ENCODE measurements around the gene TRIM47. TPM values are rescaled to one million over a fixed set of nuclear protein-coding genes. Genes with fewer than 3 reads are reported as not detected.

TRIM47 gene
- total RNA-seq, 1 experiment from 2014 or later = 125 TPM

DNA sequence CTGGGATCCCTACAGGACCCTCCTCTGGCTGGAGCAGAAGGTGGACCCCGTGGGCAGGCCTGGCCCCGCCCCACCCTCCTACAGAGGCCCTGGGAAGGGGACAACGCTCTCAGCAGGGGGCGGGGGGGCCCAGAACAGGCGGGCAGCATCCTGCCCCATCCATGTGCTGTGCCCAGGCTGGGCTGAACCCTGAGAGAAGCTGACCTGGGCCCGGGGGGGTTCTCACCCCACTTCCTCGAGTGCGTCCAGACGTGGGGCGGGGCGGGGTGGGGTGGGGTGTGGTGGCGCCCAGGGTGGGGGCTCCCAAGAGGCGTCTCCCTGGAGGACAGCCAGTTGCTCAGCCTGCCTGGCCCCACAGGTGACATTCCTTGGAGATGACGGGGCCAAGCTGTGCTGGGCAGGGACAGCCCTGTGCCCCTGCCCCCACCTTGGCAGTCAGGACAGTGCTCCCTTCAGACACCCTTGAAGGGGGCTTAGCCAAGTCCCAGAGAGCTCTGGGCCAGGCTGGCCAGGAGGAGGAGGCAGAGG lies 33.8 kb downstream of the TRIM47 start:
- TF ChIP-seq TCF7L2 (IDR thresholded peaks at IDR 0.05; ENCODE audit: low read depth, low read length) = no peak
- no peak for TF ChIP-seq POLR2AphosphoS5 (IDR thresholded peaks at IDR 0.05; ENCODE audit: low read depth, low read length)
- no peak for TF ChIP-seq SIN3A (IDR thresholded peaks at IDR 0.05; ENCODE audit: borderline replicate concordance, insufficient read depth, low read depth, low read length)
- TF ChIP-seq, protein P1, sequence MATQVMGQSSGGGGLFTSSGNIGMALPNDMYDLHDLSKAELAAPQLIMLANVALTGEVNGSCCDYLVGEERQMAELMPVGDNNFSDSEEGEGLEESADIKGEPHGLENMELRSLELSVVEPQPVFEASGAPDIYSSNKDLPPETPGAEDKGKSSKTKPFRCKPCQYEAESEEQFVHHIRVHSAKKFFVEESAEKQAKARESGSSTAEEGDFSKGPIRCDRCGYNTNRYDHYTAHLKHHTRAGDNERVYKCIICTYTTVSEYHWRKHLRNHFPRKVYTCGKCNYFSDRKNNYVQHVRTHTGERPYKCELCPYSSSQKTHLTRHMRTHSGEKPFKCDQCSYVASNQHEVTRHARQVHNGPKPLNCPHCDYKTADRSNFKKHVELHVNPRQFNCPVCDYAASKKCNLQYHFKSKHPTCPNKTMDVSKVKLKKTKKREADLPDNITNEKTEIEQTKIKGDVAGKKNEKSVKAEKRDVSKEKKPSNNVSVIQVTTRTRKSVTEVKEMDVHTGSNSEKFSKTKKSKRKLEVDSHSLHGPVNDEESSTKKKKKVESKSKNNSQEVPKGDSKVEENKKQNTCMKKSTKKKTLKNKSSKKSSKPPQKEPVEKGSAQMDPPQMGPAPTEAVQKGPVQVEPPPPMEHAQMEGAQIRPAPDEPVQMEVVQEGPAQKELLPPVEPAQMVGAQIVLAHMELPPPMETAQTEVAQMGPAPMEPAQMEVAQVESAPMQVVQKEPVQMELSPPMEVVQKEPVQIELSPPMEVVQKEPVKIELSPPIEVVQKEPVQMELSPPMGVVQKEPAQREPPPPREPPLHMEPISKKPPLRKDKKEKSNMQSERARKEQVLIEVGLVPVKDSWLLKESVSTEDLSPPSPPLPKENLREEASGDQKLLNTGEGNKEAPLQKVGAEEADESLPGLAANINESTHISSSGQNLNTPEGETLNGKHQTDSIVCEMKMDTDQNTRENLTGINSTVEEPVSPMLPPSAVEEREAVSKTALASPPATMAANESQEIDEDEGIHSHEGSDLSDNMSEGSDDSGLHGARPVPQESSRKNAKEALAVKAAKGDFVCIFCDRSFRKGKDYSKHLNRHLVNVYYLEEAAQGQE (IDR thresholded peaks at IDR 0.05; ENCODE audit: insufficient read depth in 1 of 2, low read depth in 2 of 2, low read length in 1 of 2) = no peak
- TF ChIP-seq, protein P2, sequence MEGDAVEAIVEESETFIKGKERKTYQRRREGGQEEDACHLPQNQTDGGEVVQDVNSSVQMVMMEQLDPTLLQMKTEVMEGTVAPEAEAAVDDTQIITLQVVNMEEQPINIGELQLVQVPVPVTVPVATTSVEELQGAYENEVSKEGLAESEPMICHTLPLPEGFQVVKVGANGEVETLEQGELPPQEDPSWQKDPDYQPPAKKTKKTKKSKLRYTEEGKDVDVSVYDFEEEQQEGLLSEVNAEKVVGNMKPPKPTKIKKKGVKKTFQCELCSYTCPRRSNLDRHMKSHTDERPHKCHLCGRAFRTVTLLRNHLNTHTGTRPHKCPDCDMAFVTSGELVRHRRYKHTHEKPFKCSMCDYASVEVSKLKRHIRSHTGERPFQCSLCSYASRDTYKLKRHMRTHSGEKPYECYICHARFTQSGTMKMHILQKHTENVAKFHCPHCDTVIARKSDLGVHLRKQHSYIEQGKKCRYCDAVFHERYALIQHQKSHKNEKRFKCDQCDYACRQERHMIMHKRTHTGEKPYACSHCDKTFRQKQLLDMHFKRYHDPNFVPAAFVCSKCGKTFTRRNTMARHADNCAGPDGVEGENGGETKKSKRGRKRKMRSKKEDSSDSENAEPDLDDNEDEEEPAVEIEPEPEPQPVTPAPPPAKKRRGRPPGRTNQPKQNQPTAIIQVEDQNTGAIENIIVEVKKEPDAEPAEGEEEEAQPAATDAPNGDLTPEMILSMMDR (IDR thresholded peaks at IDR 0.05) = no peak
- Histone ChIP-seq H3K4me3 (ENCODE audit: low read depth in 2 of 2, low read length in 2 of 2) (no peak overlapping the region), H3K9me3 (ENCODE audit: control insufficient read depth, insufficient read depth, low read depth, low read length) (no peaks in the 10 kb centered on the region), H3K27me3 (ENCODE audit: control insufficient read depth, insufficient read depth, low read length) (no peaks in the 10 kb centered on the region), H3K36me3 (ENCODE audit: control insufficient read depth, insufficient read depth, low read length) (no peaks in the 10 kb centered on the region; the same call in 1 of the 2 replicates), H3K4me1 (ENCODE audit: control insufficient read depth, insufficient read depth, low read length) (peaks cover 41% of the 10 kb centered on the region), H3K27ac (ENCODE audit: low read length) (peak overlapping the region; percentile 84)
- POLR2A ChIA-PET = interaction anchor here (0.6 kb wide), 2 partner anchors 13 to 30 kb away, joined by 4 to 6 read pairs; no protein-coding TSS in a partner anchor
- no peak for DNase-seq (ENCODE audit: low read depth, low spot score)
- BruUV-seq (replicated peaks) = no TSS peak
- intact Hi-C loops (cut with micrococcal nuclease; ENCODE audit: unreplicated experiment) (no loop called here), in situ Hi-C loops (cut with HindIII; ENCODE audit: low pct_unique_long_range_greater_than_20kb, low sequenced_read_pairs) (no loop called here)
- ATAC-seq = peak; percentile 77
- CTCF ChIA-PET = interaction anchor here (0.5 to 2.4 kb wide), 3 partner anchors 11 to 94 kb away, joined by 5 to 22 read pairs (median 6); partner anchors contain the start of gene WBP2

DNA sequence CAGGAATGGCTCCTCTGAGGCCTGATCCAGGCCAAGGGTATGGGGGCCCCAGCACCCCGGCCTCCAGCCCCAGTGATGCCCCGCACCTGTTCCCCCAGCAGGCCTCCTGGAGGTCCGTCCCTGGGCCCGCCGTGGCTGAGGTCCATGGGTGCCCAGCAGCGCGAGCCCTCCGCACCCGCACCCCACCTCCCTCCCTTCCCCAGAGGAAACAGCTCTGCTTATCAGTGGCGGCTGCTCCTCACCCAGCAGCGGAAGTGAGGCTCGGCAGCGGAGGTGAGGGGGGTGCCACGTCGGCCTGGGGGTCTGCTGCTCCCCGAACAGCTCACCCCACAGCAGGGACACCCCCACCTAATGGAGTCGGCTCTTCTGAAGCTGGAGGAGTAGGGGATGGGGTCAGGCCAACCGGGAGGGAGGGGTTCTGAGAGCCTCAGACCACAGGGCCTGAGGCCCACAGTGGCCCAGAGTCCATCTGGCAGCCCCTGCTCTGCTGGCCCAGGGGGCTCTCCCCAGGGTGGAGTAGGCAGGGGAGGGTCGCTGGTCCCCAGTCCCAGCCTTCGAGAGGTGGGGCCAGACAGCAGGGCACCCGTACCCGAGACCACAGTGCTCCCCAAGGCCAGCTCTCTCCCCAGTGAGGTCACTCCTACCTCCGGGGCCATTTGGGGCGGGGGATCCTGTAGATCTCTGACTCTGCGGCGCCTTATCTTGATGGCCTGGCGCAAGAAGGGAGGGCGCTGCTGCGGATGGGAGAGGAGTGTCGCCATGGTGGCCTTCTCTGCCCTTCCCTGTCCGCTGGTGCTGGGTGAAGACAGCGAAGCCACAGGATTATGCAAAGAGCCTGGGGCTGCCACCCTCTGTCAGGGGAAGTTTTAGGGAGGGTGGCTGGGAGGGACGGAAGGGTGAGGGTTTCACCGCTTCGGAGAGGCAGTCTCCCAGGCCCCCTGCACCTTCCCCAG lies 34.5 kb downstream of the TRIM47 start, which contains the start of gene UNC13D:
TSS of gene UNC13D (minus strand) at position 828 of the 953 bp plus-strand sequence. CDS start at position 761, 67 bp downstream.
- BruUV-seq (replicated peaks) = no TSS peak
- Histone ChIP-seq H3K4me3 (ENCODE audit: low read depth in 2 of 2, low read length in 2 of 2) (no peak within 1 kb of the TSS), H3K4me1 (ENCODE audit: control insufficient read depth, insufficient read depth, low read length) (peaks cover 41% of the 10 kb centered on the region), H3K9me3 (ENCODE audit: control insufficient read depth, insufficient read depth, low read depth, low read length) (no peaks in the 10 kb centered on the region), H3K27me3 (ENCODE audit: control insufficient read depth, insufficient read depth, low read length) (no peaks in the 10 kb centered on the region), H3K36me3 (ENCODE audit: control insufficient read depth, insufficient read depth, low read length) (no peaks in the 10 kb centered on the region; the same call in 1 of the 2 replicates), H3K27ac (ENCODE audit: low read length) (peak within 1 kb of the TSS; percentile 84)
- TF ChIP-seq, protein P1 (IDR thresholded peaks at IDR 0.05; ENCODE audit: insufficient read depth in 1 of 2, low read depth in 2 of 2, low read length in 1 of 2) = no peak
- TF ChIP-seq TCF7L2 (IDR thresholded peaks at IDR 0.05; ENCODE audit: low read depth, low read length) = no peak
- TF ChIP-seq, protein P2 (IDR thresholded peaks at IDR 0.05) = no peak
- TF ChIP-seq SIN3A (IDR thresholded peaks at IDR 0.05; ENCODE audit: borderline replicate concordance, insufficient read depth, low read depth, low read length) = no peak
- no peak for TF ChIP-seq POLR2AphosphoS5 (IDR thresholded peaks at IDR 0.05; ENCODE audit: low read depth, low read length)
- intact Hi-C loops (cut with micrococcal nuclease; ENCODE audit: unreplicated experiment) (no loop called here), in situ Hi-C loops (cut with HindIII; ENCODE audit: low pct_unique_long_range_greater_than_20kb, low sequenced_read_pairs) (no loop called here)
- POLR2A ChIA-PET = interaction anchor here (0.6 kb wide), 2 partner anchors 14 to 29 kb away, joined by 4 to 6 read pairs; no protein-coding TSS in a partner anchor
- DNase-seq (ENCODE audit: low read depth, low spot score) (no peak), ATAC-seq (peak; percentile 18)
- CTCF ChIA-PET = interaction anchor here (0.6 to 0.7 kb wide), 3 partner anchors 18 to 29 kb away, joined by 3 to 6 read pairs (median 3); no protein-coding TSS in a partner anchor
